B cell (primary cell): ENCODE measurements around the gene CTR9. TPM values are rescaled to one million over a fixed set of nuclear protein-coding genes. Genes with fewer than 3 reads are reported as not detected.

Experiments
- ATAC-seq: fragments of 200-7000 bp; cut with Tn5 transposase; one replicate; pipeline ENCODE4 v1.10.0; 2021; ENCODE audit warnings: low read depth, mild to moderate bottlenecking, moderate number of reproducible peaks, moderate library complexity
- CTCF ChIA-PET: fragments of 350-600 bp; sonication (Branson Sonifier 250); formaldehyde crosslinking; loops from one replicate; lab custom pipeline; 2021; ENCODE audit warnings: antibody characterized with exemption, inconsistent platforms; lab: Charles Lee
- POLR2A ChIA-PET: fragments of 350-600 bp; sonication (Branson Sonifier 250); formaldehyde crosslinking; loops from one replicate; lab custom pipeline; 2021; ENCODE audit warnings: antibody characterized with exemption; lab: Charles Lee
- DNase-seq: peaks from one replicate; pipeline ENCODE4 v3.0.0; 2013
- H2AFZ ChIP-seq: 2 replicates; pipeline ENCODE4 v1.6.1; 2012; ENCODE audit warnings: mild to moderate bottlenecking, low read depth, low read length; ENCODE audit not compliant: insufficient read depth, poor library complexity, severe bottlenecking
- H3K27ac ChIP-seq, 2 donors: 1 replicate in 1 of 2; 2 replicates in 1 of 2; pipeline ENCODE4 v1.5.1; 2012 to 2013; ENCODE audit warnings: low read length in 2 of 2, mild to moderate bottlenecking in 2 of 2, moderate library complexity in 1 of 2
- H3K27me3 ChIP-seq, 4 experiments: fragments of 200-600 bp in 1 of 4; sonication (generic) in 1 of 4; replicated peaks in 1 of 4; 1 replicate in 2 of 4; 2 replicates in 2 of 4; pipeline versions ENCODE4 v1.6.1 to v1.7.0; 2013 to 2016; ENCODE audit warnings: low read length in 3 of 4, mild to moderate bottlenecking in 2 of 4, mixed read lengths in 1 of 4, moderate library complexity in 1 of 4; ENCODE audit not compliant: insufficient read depth in 4 of 4, control insufficient read depth in 3 of 4; ENCODE audit errors: control extremely low read depth in 1 of 4
- H3K36me3 ChIP-seq, 2 experiments: replicated peaks in 1 of 2; 1 replicate in 1 of 2; 2 replicates in 1 of 2; pipeline versions ENCODE4 v1.6.1 to v1.7.1; 2013; ENCODE audit warnings: low read length in 1 of 2; ENCODE audit not compliant: insufficient read depth in 2 of 2, control insufficient read depth in 1 of 2; ENCODE audit errors: control extremely low read depth in 1 of 2, extremely low read depth in 1 of 2
- H3K4me1 ChIP-seq, 2 donors: fragments of 200-600 bp in 1 of 2; sonication (generic) in 1 of 2; 1 replicate in 1 of 2; 2 replicates in 1 of 2; pipeline versions ENCODE4 v1.5.1 to v1.6.1; 2013 to 2017; ENCODE audit warnings: low read length in 2 of 2; ENCODE audit not compliant: control insufficient read depth in 2 of 2, insufficient read depth in 2 of 2
- H3K4me2 ChIP-seq: replicated peaks from 2 replicates; pipeline ENCODE3; 2012; ENCODE audit warnings: mild to moderate bottlenecking, low read depth, low read length; ENCODE audit not compliant: poor library complexity, severe bottlenecking
- H3K4me3 ChIP-seq, 5 experiments: fragments of 200-600 bp in 1 of 5; sonication (generic) in 1 of 5; 1 replicate in 3 of 5; 2 replicates in 2 of 5; pipeline versions ENCODE4 v1.5.1 to v1.7.0; 2011 to 2016; ENCODE audit warnings: low read length in 4 of 5, mild to moderate bottlenecking in 4 of 5, low read depth in 2 of 5, control low read depth in 1 of 5, moderate library complexity in 1 of 5; ENCODE audit not compliant: insufficient read depth in 1 of 5; ENCODE audit errors: control extremely low read depth in 1 of 5, extremely low read depth in 1 of 5
- H3K79me2 ChIP-seq: fragments of 200-600 bp; sonication (generic); one replicate; pipeline ENCODE4 v1.6.0; 2016; ENCODE audit warnings: low read length; ENCODE audit not compliant: control insufficient read depth, insufficient read depth
- H3K9ac ChIP-seq: fragments of 200-600 bp; sonication (generic); 2 replicates; pipeline ENCODE4 v1.6.1; 2017; ENCODE audit warnings: mild to moderate bottlenecking, low read length, moderate library complexity
- H3K9me3 ChIP-seq, 3 donors: one replicate each; pipeline versions ENCODE4 v1.6.1 to v1.7.1; 2013; ENCODE audit warnings: low read length in 2 of 3; ENCODE audit not compliant: control insufficient read depth in 2 of 3, insufficient read depth in 1 of 3; ENCODE audit errors: control extremely low read depth in 1 of 3
- H4K20me1 ChIP-seq: 2 replicates; pipeline ENCODE4 v1.6.0; 2012; ENCODE audit warnings: mild to moderate bottlenecking, low read length; ENCODE audit not compliant: insufficient read depth, control insufficient read depth, poor library complexity, severe bottlenecking
- H3K27ac Mint-ChIP-seq: one replicate; pipeline ENCODE4 v1.8.0; 2021; ENCODE audit warnings: mixed read lengths
- H3K27me3 Mint-ChIP-seq: one replicate; pipeline ENCODE4 v1.8.0; 2021; ENCODE audit warnings: mixed read lengths
- H3K4me1 Mint-ChIP-seq: one replicate; pipeline ENCODE4 v1.8.0; 2021; ENCODE audit warnings: mixed read lengths
- H3K4me3 Mint-ChIP-seq: one replicate; pipeline ENCODE4 v1.8.0; 2021; ENCODE audit warnings: mixed read lengths
- H3K9me3 Mint-ChIP-seq: one replicate; pipeline ENCODE4 v1.8.0; 2022; ENCODE audit warnings: mixed read lengths; ENCODE audit not compliant: insufficient read depth
- CTCF ChIP-seq: fragments of 200-600 bp; IDR thresholded peaks from one replicate; pipeline ENCODE4 v1.8.0; 2022; ENCODE audit warnings: antibody characterized with exemption, mild to moderate bottlenecking
- EZH2 ChIP-seq: IDR thresholded peaks from 2 replicates; pipeline ENCODE4 v1.6.1; 2012; ENCODE audit warnings: borderline replicate concordance, low read depth, mild to moderate bottlenecking, moderate library complexity, low read length; ENCODE audit not compliant: insufficient read depth, poor library complexity, severe bottlenecking
- WGBS: methylation state at CpG from one replicate; pipeline ENCODE4 v1.1.5; 2013; ENCODE audit warnings: missing lambda C conversion rate; ENCODE audit not compliant: insufficient coverage; 5-methylcytosine and 5-hydroxymethylcytosine counted together
- intact Hi-C: fragments of 100-400 bp; cut with micrococcal nuclease; formaldehyde crosslinking; loops from one replicate; pipeline ENCODE4 v1.10.0; 2022
- polyA plus RNA-seq: library from polyadenylated mRNA; depleted of rRNA; stranded (reverse); fragments of >200 nt; gene quantifications from 2 replicates; pipeline ENCODE4 v1.2.3, GENCODE V29; 2012
- total RNA-seq, 2 donors: library from RNA; stranded (reverse); fragments of 120-200 nt in 1 of 2; gene quantifications; 1 replicate in 1 of 2; 2 replicates in 1 of 2; pipeline versions ENCODE4 v1.2.3 to v1.2.4, GENCODE V29; 2013 to 2022

The CTR9 gene
- total and polyA plus RNA-seq, 2 donors (not counting 1 experiment from before 2014, with no cell fraction given): 9.0 to 46.7 TPM

GRCh38 chr11:10762913-10763421, 11.9 kb downstream of the CTR9 start:
- no peak for ATAC-seq
- Histone ChIP-seq H3K27me3 (no peaks in the 10 kb centered on the region), H3K9me3 (no peaks in the 10 kb centered on the region), H3K36me3 (peaks cover 21 to 80% of the 10 kb centered on the region in 2 experiments), H3K9ac (no peak overlapping the region), H2AFZ (no peak overlapping the region), H3K27ac (no peak overlapping the region), H4K20me1 (no peaks in the 10 kb centered on the region), H3K79me2 (peaks cover 14% of the 10 kb centered on the region), H3K4me2 (no peak overlapping the region), H3K4me1 (peaks cover 9 to 12% of the 10 kb centered on the region in 2 donors), H3K4me3 (no peak overlapping the region)
- WGBS: no CpG with 5 or more reads among the region's 4 CpGs
- ChIA-PET POLR2A (no interaction called here), CTCF (interaction anchor here (0.7 to 1.6 kb wide), 6 partner anchors 8 to 46 kb away, joined by 3 to 7 read pairs (median 4); partner anchors contain the start of gene EIF4G2)
- H3K27ac Mint-ChIP-seq: no peak overlapping the region
- H3K4me3 Mint-ChIP-seq: no peak overlapping the region
- H3K4me1 Mint-ChIP-seq: peaks cover 25% of the 10 kb centered on the region
- no peak for DNase-seq
- TF ChIP-seq EZH2 (no peak), CTCF (no peak)
- intact Hi-C loops: loop anchor here (1.0 kb wide), 1 partner anchor 12 kb away; the partner anchor contains the start of gene CTR9
- no peaks in the 10 kb centered on the region for H3K27me3 Mint-ChIP-seq
- H3K9me3 Mint-ChIP-seq: no peaks in the 10 kb centered on the region

DNA sequence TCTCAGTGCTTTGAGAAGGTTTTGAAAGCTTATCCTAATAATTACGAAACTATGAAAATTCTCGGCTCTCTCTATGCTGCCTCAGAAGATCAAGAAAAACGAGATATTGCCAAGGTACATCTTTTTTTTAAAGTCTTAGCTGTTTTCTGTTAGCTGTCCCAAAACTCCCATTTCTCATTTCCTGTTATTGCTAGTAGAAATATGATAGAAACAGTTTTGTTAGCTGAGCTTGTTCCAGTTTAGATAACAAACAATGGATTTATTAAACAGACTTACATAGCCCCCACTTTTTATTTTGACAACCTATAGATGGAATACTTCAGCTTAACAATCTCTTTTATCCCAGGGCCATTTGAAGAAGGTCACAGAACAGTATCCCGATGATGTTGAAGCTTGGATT, 12.7 kb downstream of the CTR9 start:
- no peaks in the 10 kb centered on the region for H3K27me3 Mint-ChIP-seq

More for the DNA sequence above, 12.7 kb downstream of the CTR9 start:
- Histone ChIP-seq H3K27ac (peak overlapping the region in 1 of 2 donors; percentile 38), H3K27me3 (no peaks in the 10 kb centered on the region), H4K20me1 (no peaks in the 10 kb centered on the region), H3K4me1 (peaks cover 9 to 12% of the 10 kb centered on the region in 2 donors), H3K79me2 (peaks cover 11% of the 10 kb centered on the region), H3K4me3 (no peak overlapping the region), H3K9me3 (no peaks in the 10 kb centered on the region), H3K36me3 (peaks cover 21 to 73% of the 10 kb centered on the region in 2 experiments), H3K9ac (no peak overlapping the region), H3K4me2 (no peak overlapping the region), H2AFZ (no peak overlapping the region)
- POLR2A ChIA-PET: no interaction called here
- DNase-seq: no peak
- Mint-ChIP-seq H3K9me3 (no peaks in the 10 kb centered on the region), H3K4me3 (no peak overlapping the region), H3K4me1 (peaks cover 25% of the 10 kb centered on the region), H3K27ac (no peak overlapping the region)
- CTCF ChIA-PET: interaction anchor here (1.0 to 1.2 kb wide), 3 partner anchors 8 to 45 kb away, joined by 3 to 4 read pairs (median 3); partner anchors contain the start of gene EIF4G2
- no CpG with 5 or more reads among the region's 4 CpGs for WGBS
- intact Hi-C loops: no loop called here
- TF ChIP-seq CTCF (no peak), EZH2 (no peak)
- no peak for ATAC-seq
